Measurements from ENCODE around the gene TREML2.

- TF ChIP-seq CTCF (IDR thresholded peaks at IDR 0.05 in 4 of 5, conservative IDR thresholded peaks at IDR 0.05 in 1 of 5) (no peak), POLR2A (IDR thresholded peaks at IDR 0.05) (no peak)
Measured at GRCh38 chr6:41162687-41163418, 38.1 kb downstream of the TREML2 start, which contains the start of gene TREM2.
